ENCODE results near the gene YIPF1. TPM values are rescaled to one million over a fixed set of nuclear protein-coding genes. Genes with fewer than 3 reads are reported as not detected.

Gene YIPF1
- total and polyA plus RNA-seq, 2 experiments from 2014 or later: 14.4 to 29.7 TPM

DNA sequence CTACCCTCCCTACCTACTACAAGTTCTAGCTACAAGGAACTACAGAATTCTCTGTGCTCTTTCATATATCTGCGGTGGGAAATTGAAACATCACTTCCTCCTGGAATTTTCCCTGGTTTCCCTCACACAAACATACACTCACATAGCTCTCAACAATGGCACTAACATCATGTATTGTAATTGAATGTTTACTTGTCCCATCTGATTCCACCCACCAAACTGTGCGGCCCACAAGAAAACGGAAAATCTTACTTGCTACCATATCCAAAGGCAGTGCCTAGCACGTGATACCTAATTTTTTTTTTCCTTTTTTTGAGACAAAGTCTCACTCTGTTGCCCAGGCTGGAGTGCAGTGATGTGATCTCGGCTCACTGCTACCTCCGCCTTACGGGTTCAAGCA, 85.4 kb downstream of the YIPF1 start:
- Histone ChIP-seq H3K4me1 (ENCODE audit: low read depth) (peaks cover 19% of the 10 kb centered on the region), H3K9me3 (ENCODE audit: low read depth) (no peaks in the 10 kb centered on the region), H3K36me3 (peaks cover 4% of the 10 kb centered on the region), H3K27ac (no peak overlapping the region), H3K27me3 (no peaks in the 10 kb centered on the region), H3K4me3 (no peak overlapping the region)
- TF ChIP-seq, protein P1, sequence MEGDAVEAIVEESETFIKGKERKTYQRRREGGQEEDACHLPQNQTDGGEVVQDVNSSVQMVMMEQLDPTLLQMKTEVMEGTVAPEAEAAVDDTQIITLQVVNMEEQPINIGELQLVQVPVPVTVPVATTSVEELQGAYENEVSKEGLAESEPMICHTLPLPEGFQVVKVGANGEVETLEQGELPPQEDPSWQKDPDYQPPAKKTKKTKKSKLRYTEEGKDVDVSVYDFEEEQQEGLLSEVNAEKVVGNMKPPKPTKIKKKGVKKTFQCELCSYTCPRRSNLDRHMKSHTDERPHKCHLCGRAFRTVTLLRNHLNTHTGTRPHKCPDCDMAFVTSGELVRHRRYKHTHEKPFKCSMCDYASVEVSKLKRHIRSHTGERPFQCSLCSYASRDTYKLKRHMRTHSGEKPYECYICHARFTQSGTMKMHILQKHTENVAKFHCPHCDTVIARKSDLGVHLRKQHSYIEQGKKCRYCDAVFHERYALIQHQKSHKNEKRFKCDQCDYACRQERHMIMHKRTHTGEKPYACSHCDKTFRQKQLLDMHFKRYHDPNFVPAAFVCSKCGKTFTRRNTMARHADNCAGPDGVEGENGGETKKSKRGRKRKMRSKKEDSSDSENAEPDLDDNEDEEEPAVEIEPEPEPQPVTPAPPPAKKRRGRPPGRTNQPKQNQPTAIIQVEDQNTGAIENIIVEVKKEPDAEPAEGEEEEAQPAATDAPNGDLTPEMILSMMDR (IDR thresholded peaks at IDR 0.05; ENCODE audit: low read depth, low read length): no peak
- DNase-seq (ENCODE audit: low read depth in 1 of 2, low spot score in 1 of 2): no peak

Other genes with a start within 250 kb of the YIPF1 start
- 0.11 and 0.95 TPM in 2 replicates for gene GLIS1, start 150.6 kb downstream of the YIPF1 start, total RNA-seq
- 0.10 and 0.77 TPM in 2 replicates for gene GLIS1, start 150.6 kb downstream of the YIPF1 start, polyA plus RNA-seq
- 18.1 and 20.5 TPM in 2 replicates for gene NDC1, start 51.5 kb downstream of the YIPF1 start, total RNA-seq
- 11.7 and 17.6 TPM in 2 replicates for gene NDC1, start 51.5 kb downstream of the YIPF1 start, polyA plus RNA-seq
- not detected in 2 replicates for gene DIO1, start 4.4 kb upstream of the YIPF1 start, total RNA-seq
- gene DIO1, start 4.4 kb upstream of the YIPF1 start, polyA plus RNA-seq: not detected in 2 replicates
- 21.6 and 32.8 TPM in 2 replicates for gene IFT25, start 55.9 kb upstream of the YIPF1 start, total RNA-seq
- 54.7 and 57.9 TPM in 2 replicates for gene IFT25, start 55.9 kb upstream of the YIPF1 start, polyA plus RNA-seq
- gene LRRC42, start 56.6 kb upstream of the YIPF1 start, total RNA-seq: 39.3 and 44.9 TPM in 2 replicates
- gene LRRC42, start 56.6 kb upstream of the YIPF1 start, polyA plus RNA-seq: 49.6 and 50.5 TPM in 2 replicates
- gene LDLRAD1, start 128.4 kb upstream of the YIPF1 start, total RNA-seq: not detected in 2 replicates
- gene LDLRAD1, start 128.4 kb upstream of the YIPF1 start, polyA plus RNA-seq: not detected in 2 replicates
- gene TMEM59, start 163.4 kb upstream of the YIPF1 start, total RNA-seq: 71.0 and 73.1 TPM in 2 replicates
- gene TMEM59, start 163.4 kb upstream of the YIPF1 start, polyA plus RNA-seq: 330 and 350 TPM in 2 replicates
- gene TCEANC2, start 163.8 kb upstream of the YIPF1 start, total RNA-seq: 5.7 and 10.1 TPM in 2 replicates
- gene TCEANC2, start 163.8 kb upstream of the YIPF1 start, polyA plus RNA-seq: 8.2 and 14.4 TPM in 2 replicates